BE2C (cell line): ENCODE data around the gene BICD2.
A peak's percentile ranks its signal among the peaks of the same experiment; 100 is the strongest.

Experiments used
- DNase-seq: peaks from one replicate; pipeline ENCODE4 v3.0.0-alpha.2; 2020
- H3K27me3 ChIP-seq: fragments of 250-450 bp; sonication (Bioruptor Pico); 2 replicates; pipeline ENCODE4 v1.5.1; 2020; ENCODE audit warnings: mild to moderate bottlenecking
- H3K36me3 ChIP-seq: fragments of 250-450 bp; sonication (Bioruptor Pico); 2 replicates; pipeline ENCODE4 v1.5.1; 2020; ENCODE audit warnings: mild to moderate bottlenecking
- H3K4me1 ChIP-seq: fragments of 250-450 bp; sonication (Bioruptor Pico); 2 replicates; pipeline ENCODE4 v1.5.1; 2020
- H3K4me3 ChIP-seq: 2 replicates; pipeline ENCODE4 v1.5.1; 2011; ENCODE audit warnings: low read depth, low read length
- H3K9me3 ChIP-seq: fragments of 250-450 bp; sonication (Bioruptor Pico); 2 replicates; pipeline ENCODE4 v1.5.1; 2020
- CTCF ChIP-seq: IDR thresholded peaks from 2 replicates; pipeline ENCODE4 v1.5.1; 2012; ENCODE audit warnings: mild to moderate bottlenecking, low read depth, low read length

BICD2 gene

GRCh38 chr9:92680166-92681119 lies 84.2 kb downstream of the BICD2 start:
- DNase-seq, result no peak
- Histone ChIP-seq H3K36me3 (no peaks in the 10 kb centered on the region), H3K4me3 (no peak overlapping the region), H3K9me3 (no peaks in the 10 kb centered on the region), H3K27me3 (no peaks in the 10 kb centered on the region), H3K4me1 (no peaks in the 10 kb centered on the region)
- TF ChIP-seq CTCF, result no peak

GRCh38 chr9:92679413-92680165 lies 85.0 kb downstream of the BICD2 start:
- no peak for DNase-seq
- Histone ChIP-seq H3K36me3 (no peaks in the 10 kb centered on the region), H3K27me3 (no peaks in the 10 kb centered on the region), H3K4me1 (no peaks in the 10 kb centered on the region), H3K9me3 (no peaks in the 10 kb centered on the region), H3K4me3 (no peak overlapping the region)
- TF ChIP-seq CTCF, result no peak

GRCh38 chr9:92671323-92671722 lies 93.3 kb downstream of the BICD2 start:
- Histone ChIP-seq H3K4me3 (peak overlapping the region; percentile 94), H3K36me3 (no peaks in the 10 kb centered on the region; the same call in 1 of the 2 replicates), H3K27me3 (no peaks in the 10 kb centered on the region), H3K4me1 (no peaks in the 10 kb centered on the region), H3K9me3 (no peaks in the 10 kb centered on the region)
- peak; percentile 69 for DNase-seq
- TF ChIP-seq CTCF, result no peak

GRCh38 chr9:92669890-92670708 lies 94.5 kb downstream of the BICD2 start, which contains the start of gene IPPK:
Gene IPPK, minus strand, starts transcription at chr9:92670131. Its CDS starts 143 bp downstream, at chr9:92669988.
- no peak for TF ChIP-seq CTCF
- no peaks in the 10 kb centered on the region for H3K9me3 ChIP-seq
- no peaks in the 10 kb centered on the region for H3K4me1 ChIP-seq
- H3K27me3 ChIP-seq, result no peaks in the 10 kb centered on the region
- no peaks in the 10 kb centered on the region; the same call in 1 of the 2 replicates for H3K36me3 ChIP-seq
- peak within 1 kb of the TSS; percentile 94 for H3K4me3 ChIP-seq
- peak; percentile 99 for DNase-seq

GRCh38 chr9:92669527-92669889 lies 95.1 kb downstream of the BICD2 start:
- H3K4me3 ChIP-seq, result peak overlapping the region; percentile 94
- no peaks in the 10 kb centered on the region; the same call in 1 of the 2 replicates for H3K36me3 ChIP-seq
- H3K4me1 ChIP-seq, result no peaks in the 10 kb centered on the region
- peak; percentile 40 for DNase-seq
- TF ChIP-seq CTCF, result no peak
- no peaks in the 10 kb centered on the region for H3K9me3 ChIP-seq
- no peaks in the 10 kb centered on the region for H3K27me3 ChIP-seq
